ENCODE data around the gene SLC10A3. TPM values are rescaled to one million over a fixed set of nuclear protein-coding genes. Genes with fewer than 3 reads are reported as not detected.

The SLC10A3 gene
- total and polyA plus RNA-seq, 2 of the 8 experiments (the other 6 are each of a cell fraction or from before 2014, with no cell fraction given), result 6.8 to 9.5 TPM

DNA sequence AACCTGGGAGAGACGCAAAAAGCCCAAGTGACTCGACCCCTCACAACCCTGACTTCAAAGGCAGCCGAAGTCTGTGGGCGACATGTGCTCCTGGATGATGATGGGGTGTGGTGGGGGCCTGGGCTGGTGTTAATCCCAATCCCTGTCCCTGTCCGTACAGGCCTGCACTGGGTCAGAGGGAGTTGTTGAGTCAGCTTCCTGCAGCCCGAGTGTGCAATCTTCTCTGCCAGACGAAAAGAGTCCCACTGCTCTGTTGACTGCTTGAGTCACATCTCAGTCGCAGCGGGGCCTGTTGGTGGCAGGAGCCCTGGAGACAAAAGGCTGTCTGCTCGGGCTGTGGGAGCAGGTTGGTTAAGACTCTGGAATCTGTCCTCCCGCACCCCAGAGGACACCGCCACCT, 15.3 kb upstream of the SLC10A3 start:
- H3K4me2 ChIP-seq (ENCODE audit: insufficient read depth in 1 of 2, low read depth in 2 of 2, low read length in 2 of 2), result no peak overlapping the region
- H3K4me3 ChIP-seq (ENCODE audit: extremely low read depth in 1 of 4, insufficient read depth in 2 of 4, low read depth in 3 of 4, low read length in 4 of 4), result no peak overlapping the region
- H3K79me1 ChIP-seq (ENCODE audit: low read depth, low read length), result no peaks in the 10 kb centered on the region
- no peak overlapping the region for H4K5ac ChIP-seq (ENCODE audit: insufficient read length, low read depth, low read length)
- DNase-seq (ENCODE audit: low read depth in 1 of 2, low spot score in 2 of 2), result no peak
- H3K79me2 ChIP-seq (ENCODE audit: control insufficient read depth in 1 of 2, insufficient read depth in 2 of 2, low read length in 2 of 2), result no peaks in the 10 kb centered on the region
- CTCF ChIA-PET (ENCODE audit: partially characterized antibody), result no interaction called here
- no peak overlapping the region for H3K27ac ChIP-seq (ENCODE audit: low read depth, low read length)
- no peak overlapping the region for H3K56ac ChIP-seq (replicated peaks; ENCODE audit: insufficient read length, low read depth, low read length)
- POLR2A ChIA-PET (ENCODE audit: partially characterized antibody), result interaction anchor here (1.6 kb wide), 1 partner anchor 108 kb away, joined by 4 read pairs; the partner anchor contains the start of gene RPL10
- H3K4me1 ChIP-seq (replicated peaks in 1 of 4; ENCODE audit: control insufficient read depth in 3 of 4, insufficient read depth in 4 of 4, low read length in 3 of 4), result no peaks in the 10 kb centered on the region
- H4K8ac ChIP-seq (ENCODE audit: extremely low read depth, insufficient read depth, low read length), result no peak overlapping the region
- no peak overlapping the region for H3K18ac ChIP-seq (ENCODE audit: extremely low read depth, low read length)
- no peak overlapping the region for H2BK15ac ChIP-seq (ENCODE audit: low read length)
- no peak overlapping the region for H2AK5ac ChIP-seq (ENCODE audit: low read depth, low read length)
- no peaks in the 10 kb centered on the region for H3K27me3 ChIP-seq (replicated peaks in 1 of 4; ENCODE audit: control insufficient read depth in 3 of 4, extremely low read depth in 1 of 4, insufficient read depth in 3 of 4, low read length in 3 of 4)
- H4K20me1 ChIP-seq (replicated peaks in 1 of 2; ENCODE audit: control insufficient read depth in 1 of 2, insufficient read depth in 2 of 2, low read length in 2 of 2), result no peaks in the 10 kb centered on the region
- no peaks in the 10 kb centered on the region for H3K9me3 ChIP-seq (ENCODE audit: insufficient read depth in 2 of 2, low read depth in 1 of 2, low read length in 1 of 2)
- H3K23me2 ChIP-seq (ENCODE audit: low read depth, low read length), result no peaks in the 10 kb centered on the region
- no peak overlapping the region for H2AFZ ChIP-seq (ENCODE audit: low read length)
- TF ChIP-seq, protein P1, sequence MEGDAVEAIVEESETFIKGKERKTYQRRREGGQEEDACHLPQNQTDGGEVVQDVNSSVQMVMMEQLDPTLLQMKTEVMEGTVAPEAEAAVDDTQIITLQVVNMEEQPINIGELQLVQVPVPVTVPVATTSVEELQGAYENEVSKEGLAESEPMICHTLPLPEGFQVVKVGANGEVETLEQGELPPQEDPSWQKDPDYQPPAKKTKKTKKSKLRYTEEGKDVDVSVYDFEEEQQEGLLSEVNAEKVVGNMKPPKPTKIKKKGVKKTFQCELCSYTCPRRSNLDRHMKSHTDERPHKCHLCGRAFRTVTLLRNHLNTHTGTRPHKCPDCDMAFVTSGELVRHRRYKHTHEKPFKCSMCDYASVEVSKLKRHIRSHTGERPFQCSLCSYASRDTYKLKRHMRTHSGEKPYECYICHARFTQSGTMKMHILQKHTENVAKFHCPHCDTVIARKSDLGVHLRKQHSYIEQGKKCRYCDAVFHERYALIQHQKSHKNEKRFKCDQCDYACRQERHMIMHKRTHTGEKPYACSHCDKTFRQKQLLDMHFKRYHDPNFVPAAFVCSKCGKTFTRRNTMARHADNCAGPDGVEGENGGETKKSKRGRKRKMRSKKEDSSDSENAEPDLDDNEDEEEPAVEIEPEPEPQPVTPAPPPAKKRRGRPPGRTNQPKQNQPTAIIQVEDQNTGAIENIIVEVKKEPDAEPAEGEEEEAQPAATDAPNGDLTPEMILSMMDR (IDR thresholded peaks at IDR 0.05; ENCODE audit: control extremely low read depth in 1 of 3, insufficient read depth in 1 of 3, low read depth in 1 of 3, low read length in 3 of 3), result no peak
- TF ChIP-seq E2F6 (IDR thresholded peaks at IDR 0.05) (no peak), EZH2 (IDR thresholded peaks at IDR 0.05; ENCODE audit: low read depth, low read length, severe bottlenecking) (no peak), POLR2A (IDR thresholded peaks at IDR 0.05; ENCODE audit: control extremely low read depth in 1 of 2, low read depth in 2 of 2, low read length in 2 of 2) (no peak), GTF2F1 (IDR thresholded peaks at IDR 0.05; ENCODE audit: borderline replicate concordance, low read depth, low read length) (no peak), HDAC6 (IDR thresholded peaks at IDR 0.05; ENCODE audit: low read depth, low read length) (no peak), SRF (IDR thresholded peaks at IDR 0.05; ENCODE audit: low read depth, low read length) (no peak)
- H3K23ac ChIP-seq (ENCODE audit: insufficient read length), result no peak overlapping the region
- H2BK20ac ChIP-seq (ENCODE audit: low read length), result no peak overlapping the region
- H3K14ac ChIP-seq (ENCODE audit: insufficient read length), result no peak overlapping the region
- FAIRE-seq, result no peak
- no peak overlapping the region for H3K9ac ChIP-seq (replicated peaks in 1 of 4; ENCODE audit: extremely low read depth in 1 of 4, low read depth in 3 of 4, low read length in 3 of 4)
- no peaks in the 10 kb centered on the region; a peak in 1 of 8 replicates for H3K36me3 ChIP-seq (ENCODE audit: control insufficient read depth in 2 of 4, insufficient read depth in 4 of 4, low read length in 3 of 4)
- no peak overlapping the region for H3K4ac ChIP-seq (replicated peaks; ENCODE audit: insufficient read length, low read depth, low read length)
- H2BK5ac ChIP-seq (ENCODE audit: low read depth, low read length), result no peak overlapping the region
- 97% methylated on average over 10 of the region's 12 CpGs; no CpG with 5 or more reads in 1 of the 2 experiments for whole genome bisulfite sequencing, 2 experiments (ENCODE audit: extremely low coverage in 1 of 2, insufficient coverage in 1 of 2, insufficient read length in 1 of 2, insufficient replicate concordance in 2 of 2, low coverage in 1 of 2, low lambda C conversion rate in 2 of 2, missing lambda C conversion rate in 1 of 2)
- no peak overlapping the region for H2BK120ac ChIP-seq (replicated peaks; ENCODE audit: low read depth, low read length)
- H4K91ac ChIP-seq (replicated peaks; ENCODE audit: insufficient read length, low read length), result no peak overlapping the region
- no peak overlapping the region for H2BK12ac ChIP-seq (ENCODE audit: low read depth, low read length)

Data from H1 (cell line).